ENCODE measurements around the gene CACNA1C.

The CACNA1C gene

GRCh38 chr12:2118061-2118460 is 65.3 kb downstream of the CACNA1C start:
- in situ Hi-C loops (cut with MboI; ENCODE audit: low sequenced_read_pairs, unreplicated experiment): no loop called here
- no peak for TF ChIP-seq CTCF (IDR thresholded peaks at IDR 0.05; ENCODE audit: borderline replicate concordance, control extremely low read depth, extremely low read depth, insufficient read depth, missing control alignments)
- no peak for DNase-seq (ENCODE audit: low spot score)

GRCh38 chr12:2118481-2119255 is 65.9 kb downstream of the CACNA1C start:
- no peak for TF ChIP-seq CTCF (IDR thresholded peaks at IDR 0.05; ENCODE audit: borderline replicate concordance, control extremely low read depth, extremely low read depth, insufficient read depth, missing control alignments)
- in situ Hi-C loops (cut with MboI; ENCODE audit: low sequenced_read_pairs, unreplicated experiment): no loop called here
- no peak for DNase-seq (ENCODE audit: low spot score)

GRCh38 chr12:2119266-2119665 is 66.5 kb downstream of the CACNA1C start:
- TF ChIP-seq CTCF (IDR thresholded peaks at IDR 0.05; ENCODE audit: borderline replicate concordance, control extremely low read depth, extremely low read depth, insufficient read depth, missing control alignments): no peak
- in situ Hi-C loops (cut with MboI; ENCODE audit: low sequenced_read_pairs, unreplicated experiment): no loop called here
- DNase-seq (ENCODE audit: low spot score): no peak

- TF ChIP-seq CTCF (IDR thresholded peaks at IDR 0.05; ENCODE audit: borderline replicate concordance, control extremely low read depth, extremely low read depth, insufficient read depth, missing control alignments): no peak
- DNase-seq (ENCODE audit: low spot score): no peak
- in situ Hi-C loops (cut with MboI; ENCODE audit: low sequenced_read_pairs, unreplicated experiment): no loop called here
Measured at GRCh38 chr12:2120982-2121758, 68.4 kb downstream of the CACNA1C start.

- DNase-seq (ENCODE audit: low spot score): no peak
- in situ Hi-C loops (cut with MboI; ENCODE audit: low sequenced_read_pairs, unreplicated experiment): no loop called here
- TF ChIP-seq CTCF (IDR thresholded peaks at IDR 0.05; ENCODE audit: borderline replicate concordance, control extremely low read depth, extremely low read depth, insufficient read depth, missing control alignments): no peak
Measured at GRCh38 chr12:2124466-2125023, 71.8 kb downstream of the CACNA1C start.

- in situ Hi-C loops (cut with MboI; ENCODE audit: low sequenced_read_pairs, unreplicated experiment): no loop called here
- no peak for TF ChIP-seq CTCF (IDR thresholded peaks at IDR 0.05; ENCODE audit: borderline replicate concordance, control extremely low read depth, extremely low read depth, insufficient read depth, missing control alignments)
- DNase-seq (ENCODE audit: low spot score): no peak
Measured at GRCh38 chr12:2125651-2126522, 73.1 kb downstream of the CACNA1C start.
